HUES6 (cell line): ENCODE data around the gene CACNA2D3.
"Not testable (repeated sequence)": the region's sequence is repeated elsewhere in the genome, so short reads cannot be mapped to it uniquely, and the experiment has no call there.

ENCODE experiments used
- H3K27ac ChIP-seq: 2 replicates; pipeline ENCODE4 v1.7.0; 2013; ENCODE audit warnings: low read depth, mild to moderate bottlenecking, low read length, inconsistent platforms
- H3K27me3 ChIP-seq: 2 replicates; pipeline ENCODE4 v1.6.1; 2013; ENCODE audit warnings: low read length; ENCODE audit not compliant: control insufficient read depth, insufficient read depth
- H3K36me3 ChIP-seq: 2 replicates; pipeline ENCODE4 v1.6.1; 2013; ENCODE audit warnings: low read length; ENCODE audit not compliant: control insufficient read depth, insufficient read depth
- H3K4me1 ChIP-seq: 2 replicates; pipeline ENCODE4 v1.6.1; 2013; ENCODE audit warnings: low read length; ENCODE audit not compliant: control insufficient read depth, insufficient read depth
- H3K4me3 ChIP-seq: 2 replicates; pipeline ENCODE4 v1.5.1; 2013; ENCODE audit warnings: low read depth, low read length
- H3K9ac ChIP-seq: one replicate; pipeline ENCODE4 v1.6.1; 2013; ENCODE audit warnings: mild to moderate bottlenecking, low read length
- H3K9me3 ChIP-seq: 2 replicates; pipeline ENCODE4 v1.6.1; 2013; ENCODE audit warnings: low read depth, low read length; ENCODE audit not compliant: control insufficient read depth, insufficient read depth

The CACNA2D3 gene

DNA sequence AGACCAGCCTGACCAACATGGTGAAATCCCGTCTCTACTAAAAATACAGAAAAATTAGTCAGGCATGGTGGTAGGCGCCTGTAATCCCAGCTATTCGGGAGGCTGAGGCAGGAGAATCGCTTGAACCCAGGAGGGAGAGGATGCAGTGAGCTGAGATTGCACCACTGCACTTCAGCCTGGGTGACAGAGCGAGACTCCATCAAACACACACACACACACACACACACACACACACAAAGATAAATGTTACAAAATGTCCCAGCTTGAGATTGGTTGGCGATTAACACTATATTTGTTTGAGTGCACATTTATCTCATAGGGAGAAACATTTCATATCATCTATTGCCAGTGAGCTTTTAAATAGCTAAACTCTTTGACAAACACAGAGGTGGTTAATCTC lies 508.6 kb downstream of the CACNA2D3 start:
- H3K36me3 ChIP-seq = peaks cover 36% of the 10 kb centered on the region
- not testable (repeated sequence) for H3K9me3 ChIP-seq, H3K27me3 ChIP-seq, H3K27ac ChIP-seq, H3K9ac ChIP-seq, H3K4me3 ChIP-seq
- H3K4me1 ChIP-seq = peaks cover 19% of the 10 kb centered on the region

DNA sequence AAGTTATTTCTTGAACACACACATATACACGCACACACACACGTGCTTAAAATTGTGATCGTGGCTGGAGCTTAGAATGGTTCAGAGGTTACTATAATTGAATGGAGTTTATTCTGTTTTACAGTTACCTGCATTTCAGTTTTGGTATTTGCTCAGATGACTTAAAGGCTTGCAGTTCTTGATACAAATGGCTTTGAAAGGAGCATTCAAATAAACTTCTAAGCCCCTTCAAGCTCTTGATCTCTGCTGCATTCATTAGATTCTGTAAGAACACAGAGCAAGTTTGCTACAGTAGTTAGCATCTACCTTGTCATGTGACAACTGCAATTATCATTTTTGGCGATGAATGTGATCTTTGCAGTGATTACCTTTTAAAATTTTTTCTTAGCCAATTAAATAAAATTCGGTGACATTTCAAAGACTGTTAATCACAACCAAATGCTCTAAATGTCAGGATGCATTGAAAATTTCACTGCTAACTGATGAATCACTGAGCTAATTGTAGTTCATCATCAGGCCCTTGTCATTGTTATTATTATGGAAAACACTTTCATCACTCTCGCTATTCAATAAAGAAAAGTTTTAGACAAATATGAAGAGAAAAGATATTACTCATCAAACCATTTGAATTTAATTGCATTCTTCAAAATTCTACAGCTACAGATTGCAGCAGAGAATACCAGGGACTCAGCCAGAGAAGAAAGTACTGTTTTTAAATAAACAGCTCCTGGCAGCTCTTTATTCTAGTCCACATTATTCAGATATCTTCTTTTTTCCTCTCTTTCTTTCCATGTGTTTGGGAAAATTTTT lies 509.4 kb downstream of the CACNA2D3 start:
- Histone ChIP-seq H3K27me3 (no peaks in the 10 kb centered on the region), H3K27ac (no peak overlapping the region), H3K4me3 (no peak overlapping the region), H3K9ac (no peak overlapping the region), H3K9me3 (no peaks in the 10 kb centered on the region), H3K36me3 (peaks cover 43% of the 10 kb centered on the region), H3K4me1 (peaks cover 19% of the 10 kb centered on the region)

DNA sequence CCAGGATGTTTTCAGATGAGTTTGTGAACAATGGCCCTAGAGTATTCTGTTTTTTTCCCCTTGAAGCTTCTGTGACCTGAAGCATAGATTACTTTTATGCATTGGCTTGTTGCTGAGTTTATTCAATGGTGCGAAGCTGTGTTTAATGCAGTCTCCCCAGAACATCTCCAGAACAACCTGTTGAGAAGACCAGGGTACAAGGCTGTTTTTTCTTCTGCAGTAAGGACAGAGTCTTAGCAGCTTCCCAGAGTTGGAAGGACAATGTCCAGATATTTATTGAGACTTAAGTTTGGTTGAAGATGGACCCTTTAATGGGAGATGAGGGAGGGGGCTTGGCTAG lies 509.9 kb downstream of the CACNA2D3 start:
- peaks cover 49% of the 10 kb centered on the region for H3K36me3 ChIP-seq
- no peak overlapping the region for H3K27ac ChIP-seq
- H3K9ac ChIP-seq = no peak overlapping the region
- no peaks in the 10 kb centered on the region for H3K9me3 ChIP-seq
- no peaks in the 10 kb centered on the region for H3K27me3 ChIP-seq
- H3K4me3 ChIP-seq = no peak overlapping the region
- peaks cover 19% of the 10 kb centered on the region for H3K4me1 ChIP-seq

DNA sequence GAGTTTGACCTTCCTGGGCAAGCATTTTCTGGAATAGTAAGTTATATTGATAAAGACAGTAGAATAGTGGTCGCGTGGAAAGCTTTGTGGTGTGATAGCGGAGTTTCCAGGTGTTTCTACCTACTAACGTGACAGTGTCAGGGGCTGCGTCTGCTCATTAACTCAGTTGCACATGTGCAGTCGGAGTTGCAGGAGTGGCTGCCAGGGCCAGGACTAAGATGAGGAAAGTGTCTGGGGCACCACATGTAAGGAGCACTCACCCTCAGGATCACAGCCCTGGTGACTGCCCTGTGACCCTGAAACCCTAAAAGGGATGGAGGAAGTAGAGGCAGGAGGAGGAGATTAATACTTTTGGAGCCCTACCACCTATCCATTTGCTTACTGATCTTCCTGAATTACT lies 510.5 kb downstream of the CACNA2D3 start:
- Histone ChIP-seq H3K4me3 (no peak overlapping the region), H3K27me3 (no peaks in the 10 kb centered on the region), H3K36me3 (peaks cover 52% of the 10 kb centered on the region), H3K4me1 (peaks cover 19% of the 10 kb centered on the region), H3K9ac (no peak overlapping the region), H3K9me3 (no peaks in the 10 kb centered on the region), H3K27ac (no peak overlapping the region)

DNA sequence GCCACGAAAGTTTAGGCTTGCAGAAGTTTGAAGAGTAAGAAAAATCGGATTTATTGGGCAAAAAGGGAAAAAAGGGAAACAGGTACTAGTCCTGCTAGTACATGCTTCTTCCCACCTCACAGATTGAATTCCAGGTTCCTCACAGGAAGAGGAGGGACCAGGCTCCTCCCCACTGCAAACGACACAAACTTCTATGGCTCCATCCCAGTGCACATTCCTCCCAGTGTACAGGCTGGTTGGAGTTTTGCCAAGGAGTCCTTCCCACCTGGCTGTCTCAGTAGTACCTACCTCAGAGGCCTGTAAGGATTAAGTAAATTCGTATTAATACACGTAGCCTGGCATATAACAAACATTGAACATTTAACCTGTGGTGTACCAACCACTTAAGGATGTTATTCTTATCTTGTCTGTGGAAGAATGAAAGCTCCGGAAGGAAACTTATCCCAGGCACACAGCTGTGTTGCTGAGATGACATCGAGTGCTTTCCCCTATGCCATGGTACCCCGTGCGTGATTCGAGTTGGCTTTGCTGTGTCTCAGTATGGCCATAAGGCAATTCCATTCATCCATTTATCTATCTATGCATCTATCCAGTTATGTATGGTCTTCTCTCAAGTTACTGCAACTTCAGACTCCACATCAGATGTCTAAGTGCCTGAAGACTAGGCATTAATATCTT lies 511.2 kb downstream of the CACNA2D3 start:
- peak overlapping the region; percentile 15 for H3K4me3 ChIP-seq
- H3K9ac ChIP-seq = peak overlapping the region; percentile 54
- peaks cover 54% of the 10 kb centered on the region for H3K36me3 ChIP-seq
- H3K27ac ChIP-seq = peak overlapping the region; percentile 16
- H3K4me1 ChIP-seq = peaks cover 19% of the 10 kb centered on the region
- no peaks in the 10 kb centered on the region for H3K9me3 ChIP-seq
- no peaks in the 10 kb centered on the region for H3K27me3 ChIP-seq

DNA sequence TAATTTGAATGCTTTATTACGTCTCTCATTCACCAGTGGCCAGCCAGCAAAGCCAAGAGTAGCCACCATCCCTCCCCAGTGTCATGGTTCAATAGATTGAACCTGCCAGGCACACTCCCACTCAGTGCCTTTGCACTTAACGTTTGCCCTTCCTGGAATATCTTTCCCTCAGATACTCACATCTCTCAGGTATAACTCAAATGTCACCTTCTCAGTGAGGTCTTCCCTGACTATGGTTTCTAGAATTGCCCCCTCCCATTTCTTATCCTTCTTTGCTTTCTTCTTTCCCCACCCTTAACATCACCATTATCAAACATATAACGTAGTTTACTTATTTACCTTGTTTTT lies 511.7 kb downstream of the CACNA2D3 start:
- Histone ChIP-seq H3K9ac (peak overlapping the region; percentile 54), H3K9me3 (no peaks in the 10 kb centered on the region), H3K4me1 (peaks cover 19% of the 10 kb centered on the region), H3K4me3 (peak overlapping the region; percentile 15), H3K27me3 (no peaks in the 10 kb centered on the region), H3K27ac (peak overlapping the region; percentile 16), H3K36me3 (peaks cover 57% of the 10 kb centered on the region)

DNA sequence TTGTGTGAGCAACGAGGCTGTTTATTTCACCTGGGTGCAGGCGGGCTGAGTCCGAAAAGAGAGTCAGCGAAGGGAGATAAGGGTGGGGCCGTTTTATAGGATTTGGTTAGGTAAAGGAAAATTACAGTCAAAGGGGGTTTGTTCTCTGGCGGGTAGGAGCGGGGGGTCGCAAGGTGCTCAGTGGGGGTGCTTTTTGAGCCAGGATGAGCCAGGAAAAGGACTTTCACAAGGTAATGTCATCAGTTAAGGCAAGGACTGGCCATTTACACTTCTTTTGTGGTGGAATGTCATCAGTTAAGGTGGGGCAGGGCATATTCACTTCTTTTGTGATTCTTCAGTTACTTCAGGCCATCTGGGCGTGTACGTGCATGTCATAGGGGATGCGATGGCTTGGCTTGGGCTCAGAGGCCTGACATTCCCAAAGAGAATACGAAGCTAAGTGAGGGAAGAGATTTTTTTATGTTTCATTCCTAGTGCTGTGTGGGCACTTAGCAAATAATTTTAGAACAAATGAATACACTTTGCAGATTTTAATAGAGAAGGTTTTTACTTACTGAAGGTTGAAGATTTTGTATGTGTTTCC lies 517.5 kb downstream of the CACNA2D3 start:
- Histone ChIP-seq H3K4me3 (peak overlapping the region; percentile 34), H3K9ac (peak overlapping the region; percentile 86), H3K27ac (peak overlapping the region; percentile 94), H3K36me3 (peaks cover 24% of the 10 kb centered on the region), H3K4me1 (peaks cover 32% of the 10 kb centered on the region)
- not testable (repeated sequence) for H3K9me3 ChIP-seq, H3K27me3 ChIP-seq

DNA sequence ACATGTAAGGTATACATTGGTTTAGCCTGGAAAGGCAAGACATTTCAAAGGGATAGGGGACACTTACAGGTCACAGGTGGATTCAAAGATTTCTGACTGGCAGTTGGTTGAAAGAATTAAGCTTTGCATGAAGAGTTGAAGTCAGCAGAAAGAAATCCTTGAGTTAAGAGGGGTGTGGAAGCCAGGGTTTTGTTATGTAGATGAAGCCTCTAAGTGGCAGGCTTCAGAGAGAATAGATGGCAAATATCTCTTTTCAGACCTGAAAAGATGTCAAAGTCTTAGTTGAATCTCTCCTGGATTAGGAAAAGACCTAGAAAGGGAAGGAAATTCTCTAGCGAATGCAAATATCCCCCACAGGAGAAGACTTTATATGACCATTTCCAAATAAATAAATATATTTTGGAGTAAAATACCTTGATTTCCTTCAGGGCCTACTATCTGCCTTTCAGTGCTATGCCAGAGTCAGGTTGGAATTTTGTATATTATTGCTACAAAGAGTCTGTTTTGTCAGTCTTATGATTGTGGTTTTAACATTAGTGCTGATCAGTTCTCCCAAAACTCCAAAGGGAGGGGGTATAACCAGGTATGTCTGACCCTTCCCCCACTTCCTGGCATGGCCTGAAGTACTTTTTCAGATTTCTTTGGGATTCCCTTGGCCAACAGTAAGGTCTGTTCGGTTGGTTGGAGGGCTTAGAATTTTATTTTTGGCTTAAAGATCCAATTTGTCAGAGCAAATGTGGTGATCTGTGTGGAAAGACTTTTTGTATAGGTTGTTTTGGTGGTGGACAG lies 519.1 kb downstream of the CACNA2D3 start:
- Histone ChIP-seq H3K27ac (peak overlapping the region; percentile 94), H3K36me3 (peaks cover 25% of the 10 kb centered on the region), H3K27me3 (no peaks in the 10 kb centered on the region; the same call in 1 of the 2 replicates), H3K9ac (peak overlapping the region; percentile 86), H3K4me1 (peaks cover 32% of the 10 kb centered on the region), H3K9me3 (peaks cover 9% of the 10 kb centered on the region; the same call in 1 of the 2 replicates), H3K4me3 (peak overlapping the region; percentile 42)

DNA sequence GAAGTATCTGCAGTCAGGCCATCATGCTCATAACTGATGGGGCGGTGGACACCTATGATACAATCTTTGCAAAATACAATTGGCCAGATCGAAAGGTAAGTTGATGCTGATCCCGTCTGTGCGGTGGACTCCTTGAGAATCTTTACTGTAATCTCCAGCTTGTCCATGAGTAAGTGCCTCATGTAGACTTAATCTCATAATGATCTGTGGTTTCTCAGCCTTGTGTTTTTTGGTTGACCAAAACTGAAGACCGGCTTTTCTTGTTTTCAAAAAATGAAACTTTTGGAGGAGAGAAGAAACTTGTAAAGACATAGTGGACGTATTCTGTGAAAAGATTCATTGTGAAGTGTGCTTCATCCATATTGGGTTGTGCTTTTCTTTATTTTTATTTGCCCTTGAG lies 519.8 kb downstream of the CACNA2D3 start:
- Histone ChIP-seq H3K4me3 (peak overlapping the region; percentile 42), H3K4me1 (peaks cover 32% of the 10 kb centered on the region), H3K27me3 (no peaks in the 10 kb centered on the region; the same call in 1 of the 2 replicates), H3K9ac (peak overlapping the region; percentile 74), H3K27ac (peak overlapping the region; percentile 94), H3K36me3 (peaks cover 25% of the 10 kb centered on the region), H3K9me3 (peaks cover 15% of the 10 kb centered on the region)

DNA sequence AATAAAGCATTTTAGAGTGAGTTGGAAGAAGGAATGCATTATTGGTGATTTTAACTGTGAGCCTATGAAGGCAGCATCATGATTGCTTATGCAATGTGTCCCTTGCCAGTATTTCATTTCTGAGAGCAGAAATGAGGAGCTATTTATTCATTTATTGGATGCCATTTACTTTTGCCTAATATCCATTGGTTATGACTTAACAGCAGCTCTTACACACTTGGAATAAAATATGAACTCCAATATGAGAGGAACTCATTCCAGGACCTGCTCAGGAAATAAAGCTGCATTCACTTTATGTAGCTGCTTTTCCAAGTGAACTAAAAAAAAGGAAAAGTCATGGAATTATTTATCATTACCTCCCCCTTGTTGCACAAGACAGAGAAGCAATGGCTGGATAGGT lies 525.4 kb downstream of the CACNA2D3 start:
- peaks cover 26% of the 10 kb centered on the region for H3K36me3 ChIP-seq
- no peak overlapping the region for H3K4me3 ChIP-seq
- no peak overlapping the region for H3K27ac ChIP-seq
- no peaks in the 10 kb centered on the region for H3K27me3 ChIP-seq
- H3K9me3 ChIP-seq = peaks cover 25% of the 10 kb centered on the region
- H3K9ac ChIP-seq = no peak overlapping the region
- H3K4me1 ChIP-seq = peaks cover 11% of the 10 kb centered on the region
